NCI-H2196 treated with DMSO at 0.1 percent for 48 hours (cell line): ENCODE measurements around the gene TUBA3D.
A peak's percentile ranks its signal among the peaks of the same experiment; 100 is the strongest.
"Not testable (repeated sequence)": the region's sequence is repeated elsewhere in the genome, so short reads cannot be mapped to it uniquely, and the experiment has no call there.

Experiments used
- DNase-seq: peaks from one replicate; lab custom pipeline; 2025; ENCODE audit not compliant: unreplicated experiment; lab: John Stamatoyannopoulos, UW

The TUBA3D gene

GRCh38 chr2:131514408-131515166, 38.7 kb downstream of the TUBA3D start:
- DNase-seq = not testable (repeated sequence)

DNA sequence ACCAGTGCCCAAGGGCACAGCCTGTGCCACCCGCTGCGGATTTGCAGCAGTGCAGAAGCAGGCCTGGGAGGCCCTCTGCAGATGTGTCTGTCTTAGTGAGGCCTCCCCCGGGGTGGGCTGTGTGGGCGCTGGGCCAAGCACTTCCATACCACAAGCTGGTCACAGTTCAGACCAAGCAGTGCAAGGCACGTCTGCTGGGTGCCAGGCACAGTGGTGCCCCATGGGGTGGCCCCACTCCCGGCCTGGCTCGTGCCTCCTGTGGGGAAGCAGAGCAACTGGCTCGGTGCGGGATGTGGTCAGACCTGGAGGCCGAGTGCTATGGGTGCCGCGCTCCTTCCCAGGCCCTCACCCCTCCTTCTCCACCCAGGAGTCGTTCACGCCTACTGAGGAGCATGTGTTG, 39.3 kb downstream of the TUBA3D start:
- peak; percentile 15 for DNase-seq

- no peak for DNase-seq
These were observed 40.1 kb downstream of the TUBA3D start for GRCh38 chr2:131516011-131516410.

GRCh38 chr2:131516621-131517020, 40.7 kb downstream of the TUBA3D start:
- DNase-seq = peak; percentile 50

- no peak for DNase-seq
These were observed 41.4 kb downstream of the TUBA3D start for GRCh38 chr2:131517106-131517831.

DNA sequence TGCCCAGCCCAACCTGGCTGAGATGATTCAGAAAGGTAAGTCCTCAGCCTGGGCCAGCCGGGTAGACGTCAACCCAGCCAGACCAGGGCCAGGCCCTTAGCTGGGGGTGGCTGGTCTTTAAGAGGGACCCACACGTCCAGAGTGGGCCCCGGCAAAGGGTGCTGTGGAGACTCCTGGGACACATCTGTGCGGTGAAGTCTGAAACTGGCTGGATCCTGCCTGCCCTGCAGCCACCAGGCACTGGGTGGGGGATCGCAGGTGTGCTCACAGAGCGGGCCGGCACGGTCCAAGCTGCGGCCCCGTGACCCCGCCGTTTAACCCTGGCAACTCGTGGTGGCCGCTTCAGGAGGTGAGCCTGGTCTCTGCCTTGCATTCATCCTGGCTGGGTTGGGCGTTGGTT, 41.9 kb downstream of the TUBA3D start:
- DNase-seq = not testable (repeated sequence)

GRCh38 chr2:131518531-131518930, 42.6 kb downstream of the TUBA3D start:
- DNase-seq = not testable (repeated sequence)

GRCh38 chr2:131519466-131519865, 43.5 kb downstream of the TUBA3D start:
- no peak for DNase-seq

DNA sequence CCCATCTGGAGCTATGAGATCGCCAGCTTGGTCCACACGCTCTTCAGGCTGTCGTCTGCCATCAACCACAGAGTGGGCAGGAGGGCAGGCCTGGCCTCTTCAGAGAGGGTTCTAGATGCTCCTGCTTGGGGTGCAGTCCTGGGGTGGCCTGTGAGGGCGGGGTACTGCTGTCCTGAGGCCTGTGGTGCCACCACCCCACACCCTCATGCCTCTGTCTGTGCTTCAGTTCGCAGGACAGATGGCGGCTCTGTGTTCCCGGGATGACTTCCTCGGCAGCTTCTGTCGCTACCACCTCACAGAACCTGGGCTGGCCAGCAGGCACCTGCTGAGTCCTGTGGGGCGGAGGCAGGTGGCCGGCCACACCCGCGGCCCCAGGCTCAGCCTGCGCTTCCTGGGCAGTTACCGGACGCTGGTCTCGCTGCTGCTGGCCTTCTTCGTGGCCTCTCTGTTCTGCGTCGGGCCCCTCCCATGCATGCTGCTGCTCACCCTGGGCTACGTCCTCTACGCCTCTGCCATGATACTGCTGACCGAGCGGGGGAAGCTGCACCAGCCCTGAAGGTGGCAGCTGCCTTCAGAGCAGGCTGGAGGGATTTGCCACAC, 44.1 kb downstream of the TUBA3D start:
- not testable (repeated sequence) for DNase-seq

DNA sequence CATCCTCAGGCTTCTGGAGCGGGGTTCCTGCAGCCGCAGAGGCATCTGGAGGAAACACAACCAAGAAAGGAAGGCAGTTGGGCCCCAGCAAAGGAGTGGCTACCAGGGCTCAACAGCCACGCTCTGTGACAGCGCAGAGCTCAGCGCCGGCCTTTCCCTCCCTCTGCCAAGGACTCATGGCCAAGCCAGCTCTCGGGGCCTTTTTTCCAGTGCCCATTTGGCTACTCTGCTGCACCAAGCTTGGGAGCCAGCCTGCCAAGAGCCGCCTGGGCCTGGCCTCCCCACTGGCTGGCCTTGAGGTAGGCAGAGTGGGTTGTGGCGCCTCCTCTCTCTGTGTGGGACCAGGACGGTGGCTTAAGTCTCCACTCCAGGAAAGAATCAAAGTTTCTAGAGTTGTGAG, 44.6 kb downstream of the TUBA3D start:
- no peak for DNase-seq

DNA sequence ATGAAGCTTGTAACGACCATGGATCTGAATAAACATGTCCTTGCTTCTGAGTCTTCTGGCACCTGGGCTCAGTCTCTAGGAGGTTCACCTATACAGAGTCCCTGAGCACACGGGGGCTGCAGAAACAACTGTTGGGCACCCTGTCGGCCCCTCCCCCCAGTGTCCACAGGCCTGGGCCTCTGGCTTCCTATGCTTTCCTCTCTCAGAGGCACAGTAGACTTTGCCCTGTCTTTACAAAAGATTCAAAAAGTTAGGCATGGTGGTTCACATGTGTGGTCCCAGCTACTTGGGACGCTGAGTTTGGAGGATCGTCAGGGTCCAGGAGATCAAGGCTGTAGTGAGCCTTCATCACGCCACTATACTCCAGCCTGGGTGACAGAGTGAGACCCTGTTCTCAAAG, 45.6 kb downstream of the TUBA3D start:
- DNase-seq = not testable (repeated sequence)

GRCh38 chr2:131521961-131522781, 46.3 kb downstream of the TUBA3D start:
- no peak for DNase-seq

DNA sequence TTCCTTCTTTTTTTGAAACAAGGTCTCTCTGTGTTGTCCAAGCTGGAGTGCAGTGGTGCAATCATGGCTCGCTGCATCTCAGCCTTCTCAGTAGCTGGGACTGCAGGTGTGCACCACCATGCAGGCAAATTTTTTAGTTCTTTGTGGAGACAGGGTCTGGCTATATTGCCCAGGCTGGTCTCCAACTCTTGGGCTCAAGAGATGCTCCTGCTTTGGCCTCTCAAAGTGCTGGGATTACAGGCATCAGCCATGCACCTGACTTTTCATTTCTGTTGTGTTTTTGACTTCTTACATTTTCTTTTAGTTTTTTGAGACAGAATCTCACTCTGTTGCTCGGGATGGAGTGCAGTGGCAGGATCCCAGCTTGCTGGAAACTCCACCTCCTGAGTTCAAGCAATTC, 49.3 kb downstream of the TUBA3D start:
- not testable (repeated sequence) for DNase-seq

- DNase-seq = peak; percentile 11
These were observed 51.4 kb downstream of the TUBA3D start, which contains the start of gene CCDC74A for GRCh38 chr2:131527131-131528001. TSS of gene CCDC74A (plus strand) at chr2:131527888. CDS start at chr2:131527971, 83 bp downstream.

DNA sequence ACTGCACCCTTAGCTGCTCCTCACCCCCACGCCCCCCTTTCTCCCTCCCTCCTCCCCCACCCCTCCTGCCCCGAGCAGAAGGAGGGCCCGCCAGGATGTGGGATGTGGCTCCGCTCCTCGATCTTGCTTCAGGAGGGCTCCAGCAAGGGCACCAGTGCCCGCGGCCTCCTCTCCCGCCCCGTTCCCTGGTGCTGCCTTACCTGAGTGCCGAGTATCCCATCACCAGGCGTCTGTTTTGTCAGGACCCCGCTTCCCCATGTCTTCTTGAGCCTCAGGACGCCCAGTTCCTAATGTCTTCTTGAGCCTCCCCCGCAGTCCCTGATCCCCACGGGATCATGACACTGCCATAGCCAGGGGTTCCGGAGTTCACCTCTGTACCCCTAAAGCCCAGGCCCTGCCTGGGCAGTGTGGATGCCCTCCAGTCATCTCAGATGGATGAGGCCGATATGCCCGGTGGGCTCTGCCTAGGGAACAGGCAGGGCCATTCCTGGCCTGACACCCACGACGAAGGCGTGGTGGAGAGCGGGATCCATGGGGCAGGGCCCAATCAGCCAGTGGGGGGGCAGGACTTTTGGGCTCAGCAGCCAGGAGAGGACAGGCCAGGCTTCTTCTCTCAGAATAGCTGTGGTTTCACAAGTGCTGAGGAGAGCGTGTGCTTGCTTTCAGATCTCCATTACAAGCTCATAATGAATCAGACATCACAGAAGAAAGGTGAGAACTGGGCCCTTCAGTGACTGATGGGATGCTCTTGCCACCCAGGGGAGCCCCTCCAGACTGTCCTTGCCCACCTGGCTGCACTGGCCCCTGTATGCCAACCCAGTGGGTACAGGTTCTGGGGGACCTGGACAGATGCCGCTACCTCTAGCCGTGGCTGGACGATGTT, 53.3 kb downstream of the TUBA3D start:
- DNase-seq = not testable (repeated sequence)

DNA sequence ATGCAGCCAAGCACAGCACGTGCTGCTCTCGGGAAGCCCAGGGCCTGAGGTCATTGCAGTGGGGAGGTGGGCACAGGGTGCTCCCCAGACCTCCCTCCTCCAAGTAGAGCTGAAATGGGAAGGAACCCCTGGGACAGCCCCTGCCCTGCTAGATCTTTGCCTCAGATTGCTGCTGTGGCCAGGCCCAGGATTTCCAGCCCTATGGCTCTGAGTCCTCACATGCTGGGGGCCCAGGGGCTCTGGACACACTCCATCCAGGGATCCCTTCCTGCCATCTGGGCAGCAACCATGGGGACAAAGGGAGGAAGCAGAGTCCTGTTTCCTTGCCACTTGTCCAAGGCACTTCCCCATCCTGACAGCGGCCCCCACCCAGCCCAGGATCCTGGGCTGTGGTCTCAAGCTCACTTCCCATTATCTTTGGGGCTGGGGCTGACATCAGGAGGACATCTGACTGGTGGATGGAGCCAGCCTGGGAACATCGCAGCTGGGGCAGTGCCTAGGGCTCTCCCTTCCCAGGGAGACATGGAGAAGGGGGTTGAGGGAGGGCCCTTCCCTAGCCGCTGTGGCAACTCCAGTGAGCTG, 54.0 kb downstream of the TUBA3D start:
- DNase-seq = not testable (repeated sequence)

GRCh38 chr2:131530626-131531344, 54.9 kb downstream of the TUBA3D start:
- DNase-seq = not testable (repeated sequence)
